GM12801 (cell line): ENCODE measurements around the gene ASCC1.

Experiments used
- TF ChIP-seq, protein P1 (sequence below): IDR thresholded peaks from one replicate; pipeline ENCODE4 v1.5.1; 2011; ENCODE audit warnings: control low read depth; ENCODE audit not compliant: insufficient read length; ENCODE audit errors: extremely low read depth

Gene ASCC1, protein sequence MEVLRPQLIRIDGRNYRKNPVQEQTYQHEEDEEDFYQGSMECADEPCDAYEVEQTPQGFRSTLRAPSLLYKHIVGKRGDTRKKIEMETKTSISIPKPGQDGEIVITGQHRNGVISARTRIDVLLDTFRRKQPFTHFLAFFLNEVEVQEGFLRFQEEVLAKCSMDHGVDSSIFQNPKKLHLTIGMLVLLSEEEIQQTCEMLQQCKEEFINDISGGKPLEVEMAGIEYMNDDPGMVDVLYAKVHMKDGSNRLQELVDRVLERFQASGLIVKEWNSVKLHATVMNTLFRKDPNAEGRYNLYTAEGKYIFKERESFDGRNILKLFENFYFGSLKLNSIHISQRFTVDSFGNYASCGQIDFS

DNA sequence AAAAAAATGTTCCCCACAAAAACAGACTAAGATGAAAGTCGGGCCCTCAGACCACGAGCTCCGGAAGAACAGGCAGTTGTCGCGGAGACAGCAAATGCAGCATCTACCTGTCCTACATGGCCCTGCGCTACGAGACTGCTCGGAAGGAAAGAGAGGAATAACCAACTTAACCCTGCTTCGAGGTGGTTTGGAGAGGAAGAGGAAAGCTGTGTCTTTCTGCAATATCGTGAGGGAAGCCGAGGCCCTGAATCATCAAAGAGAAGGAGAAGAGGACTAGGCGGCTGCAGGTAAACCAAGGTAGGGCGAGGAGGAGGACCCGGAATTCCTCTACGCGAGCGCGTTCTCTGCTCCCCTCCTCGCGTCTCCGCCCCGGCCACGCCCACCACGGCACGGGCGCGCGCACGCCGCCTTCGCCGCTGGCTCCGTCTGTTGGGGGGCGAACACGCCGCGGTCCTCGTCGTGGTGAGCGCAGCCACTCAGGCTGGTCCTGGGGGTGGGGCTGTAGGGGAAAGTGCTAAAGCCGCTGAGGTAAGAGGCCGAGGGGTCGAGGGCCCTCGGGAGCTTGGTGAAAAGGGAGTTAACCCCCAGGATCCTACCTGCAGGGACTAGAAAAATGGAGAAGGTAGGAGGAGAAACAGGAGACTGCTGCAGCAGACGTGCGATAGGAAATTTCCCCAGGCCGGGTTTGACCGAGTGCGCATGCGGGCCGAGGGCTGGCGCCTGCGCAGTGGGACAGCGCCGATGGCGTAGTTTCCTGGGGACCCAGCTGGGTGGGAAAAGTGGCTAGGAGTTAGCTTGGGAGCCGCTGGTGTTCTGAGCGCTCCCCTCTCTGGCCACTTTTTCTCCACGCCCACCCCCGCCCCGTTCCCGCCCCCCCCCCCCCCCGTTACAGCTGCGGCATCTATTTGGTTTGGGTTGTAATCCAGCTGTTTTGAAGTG lies at the start of gene ASCC1, which contains the start of gene ANAPC16:
ASCC1 (minus strand) TSS at position 666 of the 939 bp plus-strand sequence. CDS start 2,978 bp downstream, outside the sequence.
ANAPC16 (plus strand) TSS at position 402 of the 939 bp plus-strand sequence. CDS start 7,903 bp downstream, outside the sequence.
- TF ChIP-seq, protein P1, sequence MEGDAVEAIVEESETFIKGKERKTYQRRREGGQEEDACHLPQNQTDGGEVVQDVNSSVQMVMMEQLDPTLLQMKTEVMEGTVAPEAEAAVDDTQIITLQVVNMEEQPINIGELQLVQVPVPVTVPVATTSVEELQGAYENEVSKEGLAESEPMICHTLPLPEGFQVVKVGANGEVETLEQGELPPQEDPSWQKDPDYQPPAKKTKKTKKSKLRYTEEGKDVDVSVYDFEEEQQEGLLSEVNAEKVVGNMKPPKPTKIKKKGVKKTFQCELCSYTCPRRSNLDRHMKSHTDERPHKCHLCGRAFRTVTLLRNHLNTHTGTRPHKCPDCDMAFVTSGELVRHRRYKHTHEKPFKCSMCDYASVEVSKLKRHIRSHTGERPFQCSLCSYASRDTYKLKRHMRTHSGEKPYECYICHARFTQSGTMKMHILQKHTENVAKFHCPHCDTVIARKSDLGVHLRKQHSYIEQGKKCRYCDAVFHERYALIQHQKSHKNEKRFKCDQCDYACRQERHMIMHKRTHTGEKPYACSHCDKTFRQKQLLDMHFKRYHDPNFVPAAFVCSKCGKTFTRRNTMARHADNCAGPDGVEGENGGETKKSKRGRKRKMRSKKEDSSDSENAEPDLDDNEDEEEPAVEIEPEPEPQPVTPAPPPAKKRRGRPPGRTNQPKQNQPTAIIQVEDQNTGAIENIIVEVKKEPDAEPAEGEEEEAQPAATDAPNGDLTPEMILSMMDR = no peak

DNA sequence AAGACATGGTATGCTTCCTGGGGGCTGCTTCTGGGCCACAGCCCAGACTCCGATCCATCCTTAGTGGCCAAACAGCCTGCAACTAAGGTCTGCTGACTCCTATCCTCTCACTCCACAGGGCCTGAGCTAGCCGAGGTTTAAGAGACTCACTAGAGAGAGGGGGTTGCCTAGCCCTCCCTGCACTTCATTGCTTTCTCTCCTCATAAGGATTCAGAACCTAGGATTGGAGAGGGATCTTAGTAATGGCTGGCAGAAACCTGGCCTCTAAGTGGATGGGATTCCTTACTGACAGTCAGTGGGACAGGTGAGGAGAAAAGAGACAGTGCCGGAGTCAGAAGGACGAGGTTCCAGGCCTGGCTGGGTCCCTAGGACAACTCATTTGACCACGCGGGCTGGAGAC lies 49.4 kb upstream of the ASCC1 start:
- TF ChIP-seq, protein P1 = no peak

DNA sequence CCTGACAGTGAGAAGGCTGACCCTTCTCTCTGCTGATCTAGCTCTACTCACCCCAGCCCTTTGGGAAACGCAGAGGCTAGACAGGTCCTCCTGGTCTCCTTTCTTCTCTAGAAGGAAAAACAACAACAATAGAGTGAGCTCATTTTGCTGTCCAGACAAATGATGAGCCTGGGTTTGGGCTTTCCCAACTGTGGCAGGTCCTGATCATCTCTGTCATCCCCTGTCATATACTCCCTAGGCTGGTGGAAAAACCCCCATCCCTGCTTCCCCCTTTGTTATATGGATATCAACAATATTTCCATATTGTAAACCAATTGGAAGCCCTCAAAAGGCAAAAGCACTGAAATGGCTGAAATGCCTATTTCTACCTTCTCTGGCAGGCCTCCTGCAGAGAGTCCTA lies 48.5 kb upstream of the ASCC1 start:
- TF ChIP-seq, protein P1 = no peak

DNA sequence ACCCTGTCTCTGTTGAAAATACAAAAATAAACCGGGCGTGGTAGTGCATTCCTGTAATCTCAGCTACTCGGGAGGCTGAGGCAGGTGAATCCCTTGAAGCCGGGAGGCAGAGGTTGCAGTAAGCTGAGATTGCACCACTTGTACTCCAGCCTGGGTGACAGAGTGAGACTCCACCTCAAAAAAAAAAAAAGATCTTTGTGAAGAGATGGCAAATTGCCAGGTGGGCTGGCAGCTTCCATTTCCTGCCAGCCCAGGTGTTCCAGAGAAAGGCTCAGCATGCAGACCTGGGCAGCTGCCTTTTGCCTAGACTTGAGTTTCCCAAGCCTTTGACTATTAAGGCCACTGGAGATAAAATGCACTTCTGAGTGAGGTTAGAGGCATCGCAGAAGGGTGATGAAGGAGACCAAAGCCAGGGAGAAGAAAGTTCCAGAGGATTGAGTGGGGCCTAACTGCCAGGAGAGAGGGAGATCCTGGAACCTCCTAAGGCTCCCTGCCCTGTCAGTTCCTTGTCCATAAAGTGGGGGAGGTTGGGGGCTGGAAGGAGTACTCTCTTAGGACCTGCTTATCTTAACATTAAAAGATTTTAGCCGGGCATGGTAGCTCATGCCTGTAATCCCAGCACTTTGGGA lies 47.7 kb upstream of the ASCC1 start:
- TF ChIP-seq, protein P1 = no peak

DNA sequence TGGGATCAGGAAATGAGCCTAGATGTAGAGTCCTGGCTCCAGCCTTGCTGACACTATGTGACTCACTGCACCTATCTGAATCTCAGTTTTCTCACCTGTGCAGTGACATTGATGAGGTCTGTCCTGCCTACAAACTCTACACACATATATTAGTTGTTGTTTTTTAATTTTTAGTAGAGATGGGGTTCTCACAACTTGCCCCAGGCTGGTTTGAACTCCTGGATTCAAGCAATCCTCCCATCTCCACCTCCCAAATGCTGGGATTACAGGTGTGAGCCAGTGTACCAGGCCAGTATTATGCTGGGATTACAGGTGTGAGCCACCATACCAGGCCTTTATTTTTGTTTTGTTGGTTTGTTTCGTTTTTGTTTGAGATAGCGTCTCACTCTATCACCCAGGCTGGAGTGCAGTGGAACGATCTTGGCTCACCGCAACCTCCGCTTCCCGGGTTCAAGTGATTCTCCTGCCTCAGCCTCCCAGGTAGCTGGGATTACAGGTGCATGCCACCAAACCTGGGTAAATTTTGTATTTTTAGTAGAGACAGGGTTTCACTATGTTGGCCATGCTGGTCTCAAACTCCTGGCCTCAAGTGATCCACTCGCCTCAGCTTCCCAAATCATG lies 45.8 kb upstream of the ASCC1 start:
- TF ChIP-seq, protein P1 = no peak

DNA sequence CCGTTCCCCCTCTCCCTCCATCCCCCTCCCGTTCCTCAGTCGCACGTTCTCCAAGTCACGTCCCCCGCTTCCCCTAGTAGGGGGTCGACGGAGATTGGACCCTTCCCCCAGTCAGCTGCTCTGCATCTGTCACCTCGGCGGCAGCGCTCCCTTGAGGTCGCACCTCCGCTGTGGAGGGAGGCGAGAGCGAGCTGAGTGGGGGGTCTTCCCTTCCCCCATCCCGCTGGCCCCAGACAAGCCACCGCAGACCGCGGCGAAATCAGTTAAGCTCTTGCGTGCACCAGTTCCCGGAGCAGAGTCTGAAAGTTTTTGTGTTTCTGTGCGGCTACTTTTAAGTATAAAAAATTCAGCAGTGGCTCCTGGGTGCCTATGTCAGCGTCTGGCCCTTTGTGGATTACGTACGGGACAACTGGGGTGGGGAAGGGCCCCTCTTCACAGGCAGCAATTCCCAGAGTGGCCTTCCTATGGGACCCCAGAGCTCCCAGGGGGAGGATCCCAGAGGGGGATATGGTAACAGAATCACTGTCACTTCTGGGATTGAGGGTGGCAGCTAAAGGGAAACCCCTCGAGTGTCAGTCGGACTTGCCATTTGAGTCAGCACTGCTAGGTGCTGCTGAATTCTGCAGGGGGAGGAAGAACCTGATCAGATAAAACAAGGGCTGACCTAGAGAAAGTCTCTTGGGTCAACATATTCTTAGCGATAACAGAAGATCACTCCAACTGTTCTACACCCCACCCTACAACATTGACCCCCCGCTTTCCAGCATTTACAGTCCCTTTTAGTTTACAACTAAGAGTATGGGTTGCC lies 45.1 kb upstream of the ASCC1 start:
- TF ChIP-seq, protein P1 = no peak
